ENCODE measurements around the gene TPRX1. TPM values are rescaled to one million over a fixed set of nuclear protein-coding genes. Genes with fewer than 3 reads are reported as not detected.

The TPRX1 gene
- total and polyA plus RNA-seq, 7 donors: not detected

- no peak for DNase-seq
- WGBS, 3 donors: 92 to 97% (median 93%) methylated on average over 12 of the region's 12 CpGs
- intact Hi-C loops (cut with DNase I): no loop called here
- H3K27ac ChIP-seq: no peak overlapping the region
- TF ChIP-seq CTCF (IDR thresholded peaks at IDR 0.05): no peak
- no peaks in the 10 kb centered on the region for H3K9me3 ChIP-seq
- ATAC-seq: no peak
- H3K4me1 ChIP-seq: no peaks in the 10 kb centered on the region
- no peak overlapping the region for H3K4me3 ChIP-seq
- H3K36me3 ChIP-seq (ENCODE audit: insufficient read depth in 1 of 2, low read depth in 1 of 2): peaks cover 20 to 85% of the 10 kb centered on the region in 2 donors
- H3K27me3 ChIP-seq (ENCODE audit: insufficient read depth in 3 of 3, low read length in 2 of 3): no peaks in the 10 kb centered on the region
These were observed 47.8 kb downstream of the TPRX1 start for GRCh38 chr19:47756627-47756929.

- no peak overlapping the region for H3K4me3 ChIP-seq
- H3K27me3 ChIP-seq (ENCODE audit: insufficient read depth in 3 of 3, low read length in 2 of 3): no peaks in the 10 kb centered on the region
- no peak for TF ChIP-seq CTCF (IDR thresholded peaks at IDR 0.05)
- peaks cover 26 to 91% of the 10 kb centered on the region in 2 donors for H3K36me3 ChIP-seq (ENCODE audit: insufficient read depth in 1 of 2, low read depth in 1 of 2)
- no peaks in the 10 kb centered on the region for H3K4me1 ChIP-seq
- DNase-seq (no peak), ATAC-seq (no peak)
- no peak overlapping the region for H3K27ac ChIP-seq
- WGBS, 3 donors: 90 to 95% (median 92%) methylated on average over 27 to 28 of the region's 28 CpGs
- intact Hi-C loops (cut with DNase I): no loop called here
- H3K9me3 ChIP-seq: no peaks in the 10 kb centered on the region
These were observed 48.4 kb downstream of the TPRX1 start for GRCh38 chr19:47755762-47756626.

GRCh38 chr19:47755065-47755761 lies 49.1 kb downstream of the TPRX1 start:
- no peaks in the 10 kb centered on the region for H3K9me3 ChIP-seq
- no peak overlapping the region for H3K27ac ChIP-seq
- no peak for DNase-seq
- H3K4me1 ChIP-seq: no peaks in the 10 kb centered on the region
- no peak for ATAC-seq
- intact Hi-C loops (cut with DNase I): no loop called here
- peaks cover 29 to 98% of the 10 kb centered on the region in 2 donors for H3K36me3 ChIP-seq (ENCODE audit: insufficient read depth in 1 of 2, low read depth in 1 of 2)
- WGBS, 3 donors: 89 to 92% (median 89%) methylated on average over 20 to 36 of the region's 36 CpGs
- H3K4me3 ChIP-seq: no peak overlapping the region
- no peaks in the 10 kb centered on the region for H3K27me3 ChIP-seq (ENCODE audit: insufficient read depth in 3 of 3, low read length in 2 of 3)
- TF ChIP-seq CTCF (IDR thresholded peaks at IDR 0.05): no peak

GRCh38 chr19:47754206-47755064 lies 49.9 kb downstream of the TPRX1 start:
- Histone ChIP-seq H3K27me3 (ENCODE audit: insufficient read depth in 3 of 3, low read length in 2 of 3) (no peaks in the 10 kb centered on the region), H3K4me1 (no peaks in the 10 kb centered on the region), H3K36me3 (ENCODE audit: insufficient read depth in 1 of 2, low read depth in 1 of 2) (peaks cover 29 to 100% of the 10 kb centered on the region in 2 donors), H3K4me3 (no peak overlapping the region), H3K9me3 (no peaks in the 10 kb centered on the region), H3K27ac (no peak overlapping the region)
- ATAC-seq (no peak), DNase-seq (no peak)
- TF ChIP-seq CTCF (IDR thresholded peaks at IDR 0.05): no peak
- intact Hi-C loops (cut with DNase I): no loop called here
- 90 to 92% (median 90%) methylated on average over 19 to 37 of the region's 37 CpGs for WGBS, 3 donors

All from psoas muscle (tissue), 8 donors.